WTC11 (cell line): Measurements from ENCODE around the gene THAP3. TPM values are rescaled to one million over a fixed set of nuclear protein-coding genes. Genes with fewer than 3 reads are reported as not detected.

Experiments
- ATAC-seq: fragments of 200-7000 bp; cut with Tn5 transposase; 2 replicates; pipeline ENCODE4 v1.10.0; 2021; ENCODE audit warnings: mild to moderate bottlenecking, moderate library complexity
- CTCF ChIA-PET: fragments of 300-600 bp; sonication (Branson Sonifier 250); formaldehyde crosslinking; loops from one replicate; lab custom pipeline; 2021; ENCODE audit warnings: antibody characterized with exemption; lab: Charles Lee
- POLR2A ChIA-PET: fragments of 350-600 bp; sonication (Branson Sonifier 250); formaldehyde crosslinking; loops from one replicate; lab custom pipeline; 2021; ENCODE audit warnings: antibody characterized with exemption; lab: Charles Lee
- DNase-seq: peaks from one replicate; pipeline ENCODE4 v3.0.0; 2021; ENCODE audit warnings: low spot score
- H3K27ac Mint-ChIP-seq: 2 replicates; pipeline ENCODE4 v1.8.0; 2021; ENCODE audit warnings: mixed read lengths
- H3K27me3 Mint-ChIP-seq: 2 replicates; pipeline ENCODE4 v1.8.0; 2021; ENCODE audit warnings: low read depth, mild to moderate bottlenecking, moderate library complexity, mixed read lengths
- H3K36me3 Mint-ChIP-seq: 2 replicates; pipeline ENCODE4 v1.8.0; 2021; ENCODE audit warnings: mixed read lengths
- H3K4me1 Mint-ChIP-seq: 2 replicates; pipeline ENCODE4 v1.8.0; 2022; ENCODE audit warnings: mixed read lengths
- H3K4me3 Mint-ChIP-seq: 2 replicates; pipeline ENCODE4 v1.8.0; 2021; ENCODE audit warnings: mild to moderate bottlenecking, moderate library complexity, mixed read lengths
- H3K9me3 Mint-ChIP-seq: 2 replicates; pipeline ENCODE4 v1.8.0; 2021; ENCODE audit warnings: mixed read lengths
- ATF1 ChIP-seq: sonication (generic); formaldehyde crosslinking; IDR thresholded peaks from 2 replicates; pipeline ENCODE4 v1.8.1; 2023; ENCODE audit warnings: mild to moderate bottlenecking, moderate library complexity, missing genetic modification reagents
- CREB1 ChIP-seq: sonication (generic); formaldehyde crosslinking; IDR thresholded peaks from 2 replicates; pipeline ENCODE4 v1.8.0; 2023; ENCODE audit warnings: mild to moderate bottlenecking, missing genetic modification reagents
- FOXJ3 ChIP-seq: sonication (generic); formaldehyde crosslinking; IDR thresholded peaks from 2 replicates; pipeline ENCODE4 v1.9.0; 2021; ENCODE audit warnings: missing genetic modification reagents, mild to moderate bottlenecking, borderline replicate concordance
- GTF2I ChIP-seq: fragments of 250-450 bp; sonication (Bioruptor Pico); conservative IDR thresholded peaks from 2 replicates; pipeline ENCODE4 v1.4.0; 2021; ENCODE audit warnings: mild to moderate bottlenecking
- NR3C1 ChIP-seq: sonication (generic); formaldehyde crosslinking; conservative IDR thresholded peaks from 2 replicates; pipeline ENCODE4 v1.8.1; 2023; ENCODE audit warnings: low read depth, mild to moderate bottlenecking, missing genetic modification reagents
- TP53 ChIP-seq: sonication (generic); formaldehyde crosslinking; IDR thresholded peaks from 2 replicates; pipeline ENCODE4 v1.8.1; 2023; ENCODE audit warnings: mild to moderate bottlenecking, missing genetic modification reagents
- ZNF138 ChIP-seq: sonication (generic); formaldehyde crosslinking; conservative IDR thresholded peaks from 2 replicates; pipeline ENCODE4 v1.8.1; 2022; ENCODE audit warnings: mild to moderate bottlenecking, moderate library complexity, missing genetic modification reagents
- ZNF416 ChIP-seq: fragments of 250-450 bp; sonication (Bioruptor Pico); IDR thresholded peaks from 2 replicates; pipeline ENCODE4 v1.9.0; 2021; ENCODE audit warnings: mild to moderate bottlenecking, inconsistent platforms
- ZNF423 ChIP-seq: fragments of 250-450 bp; sonication (Bioruptor Pico); IDR thresholded peaks from 2 replicates; pipeline ENCODE4 v2.1.2; 2022; ENCODE audit warnings: mild to moderate bottlenecking, moderate library complexity
- total RNA-seq: library from RNA; stranded (reverse); gene quantifications from 3 replicates; pipeline ENCODE4 v1.2.3, GENCODE V29; 2021
- TF ChIP-seq, protein P1 (sequence below): fragments of 250-450 bp; sonication (Bioruptor Pico); IDR thresholded peaks from 2 replicates; pipeline ENCODE4 v1.9.0; 2021; ENCODE audit warnings: mild to moderate bottlenecking, borderline replicate concordance
- TF ChIP-seq, protein P2 (sequence below): fragments of 200-600 bp; IDR thresholded peaks from 2 replicates; pipeline ENCODE4 v1.8.0; 2022; ENCODE audit warnings: antibody characterized with exemption
- TF ChIP-seq, protein P3 (sequence below): sonication (generic); formaldehyde crosslinking; IDR thresholded peaks from 2 replicates; pipeline ENCODE4 v1.8.1; 2022; ENCODE audit warnings: low read depth, mild to moderate bottlenecking, moderate library complexity, missing genetic modification reagents, borderline replicate concordance
- TF ChIP-seq, protein P4 (sequence below): sonication (generic); formaldehyde crosslinking; IDR thresholded peaks from 2 replicates; pipeline ENCODE4 v1.8.0; 2022; ENCODE audit warnings: mild to moderate bottlenecking, missing genetic modification reagents
- TF ChIP-seq, protein P5 (sequence below): fragments of 250-450 bp; sonication (Bioruptor Pico); conservative IDR thresholded peaks from 2 replicates; pipeline ENCODE4 v1.9.0; 2021; ENCODE audit warnings: mild to moderate bottlenecking
- TF ChIP-seq, protein P6 (sequence below): sonication (generic); formaldehyde crosslinking; conservative IDR thresholded peaks from 2 replicates; pipeline ENCODE4 v1.8.1; 2023; ENCODE audit warnings: mild to moderate bottlenecking, low read depth, missing genetic modification reagents, moderate library complexity
- TF ChIP-seq, protein P7 (sequence below): fragments of 250-450 bp; sonication (Bioruptor Pico); IDR thresholded peaks from 2 replicates; pipeline ENCODE4 v2.1.2; 2022; ENCODE audit warnings: mild to moderate bottlenecking, moderate library complexity

THAP3 gene
- total RNA-seq, 1 experiment from 2014 or later = 14.8 TPM

DNA sequence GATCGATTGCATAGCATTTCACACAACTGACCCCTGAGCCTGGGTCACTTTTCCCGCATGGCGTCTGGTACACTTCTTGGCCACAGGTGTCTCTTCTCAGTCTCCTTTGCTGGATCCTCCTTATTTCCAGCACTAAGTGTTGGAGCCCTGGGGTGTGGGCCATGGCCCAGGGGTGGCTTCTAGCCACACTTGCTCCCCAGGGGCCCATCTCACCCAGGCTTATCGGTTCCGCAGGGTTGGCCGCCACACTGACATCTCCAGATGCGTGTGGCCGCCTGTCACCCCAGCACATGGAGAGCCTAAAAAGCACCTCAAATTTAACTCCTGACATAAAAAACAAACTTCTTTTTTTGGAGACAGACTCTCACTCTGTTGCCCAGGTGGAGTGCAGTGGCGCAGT is 2.4 kb downstream of the THAP3 start (continued):
- TF ChIP-seq, protein P1, sequence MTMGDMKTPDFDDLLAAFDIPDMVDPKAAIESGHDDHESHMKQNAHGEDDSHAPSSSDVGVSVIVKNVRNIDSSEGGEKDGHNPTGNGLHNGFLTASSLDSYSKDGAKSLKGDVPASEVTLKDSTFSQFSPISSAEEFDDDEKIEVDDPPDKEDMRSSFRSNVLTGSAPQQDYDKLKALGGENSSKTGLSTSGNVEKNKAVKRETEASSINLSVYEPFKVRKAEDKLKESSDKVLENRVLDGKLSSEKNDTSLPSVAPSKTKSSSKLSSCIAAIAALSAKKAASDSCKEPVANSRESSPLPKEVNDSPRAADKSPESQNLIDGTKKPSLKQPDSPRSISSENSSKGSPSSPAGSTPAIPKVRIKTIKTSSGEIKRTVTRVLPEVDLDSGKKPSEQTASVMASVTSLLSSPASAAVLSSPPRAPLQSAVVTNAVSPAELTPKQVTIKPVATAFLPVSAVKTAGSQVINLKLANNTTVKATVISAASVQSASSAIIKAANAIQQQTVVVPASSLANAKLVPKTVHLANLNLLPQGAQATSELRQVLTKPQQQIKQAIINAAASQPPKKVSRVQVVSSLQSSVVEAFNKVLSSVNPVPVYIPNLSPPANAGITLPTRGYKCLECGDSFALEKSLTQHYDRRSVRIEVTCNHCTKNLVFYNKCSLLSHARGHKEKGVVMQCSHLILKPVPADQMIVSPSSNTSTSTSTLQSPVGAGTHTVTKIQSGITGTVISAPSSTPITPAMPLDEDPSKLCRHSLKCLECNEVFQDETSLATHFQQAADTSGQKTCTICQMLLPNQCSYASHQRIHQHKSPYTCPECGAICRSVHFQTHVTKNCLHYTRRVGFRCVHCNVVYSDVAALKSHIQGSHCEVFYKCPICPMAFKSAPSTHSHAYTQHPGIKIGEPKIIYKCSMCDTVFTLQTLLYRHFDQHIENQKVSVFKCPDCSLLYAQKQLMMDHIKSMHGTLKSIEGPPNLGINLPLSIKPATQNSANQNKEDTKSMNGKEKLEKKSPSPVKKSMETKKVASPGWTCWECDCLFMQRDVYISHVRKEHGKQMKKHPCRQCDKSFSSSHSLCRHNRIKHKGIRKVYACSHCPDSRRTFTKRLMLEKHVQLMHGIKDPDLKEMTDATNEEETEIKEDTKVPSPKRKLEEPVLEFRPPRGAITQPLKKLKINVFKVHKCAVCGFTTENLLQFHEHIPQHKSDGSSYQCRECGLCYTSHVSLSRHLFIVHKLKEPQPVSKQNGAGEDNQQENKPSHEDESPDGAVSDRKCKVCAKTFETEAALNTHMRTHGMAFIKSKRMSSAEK (CRISPR knock-in tag) = no peak
- no peak for TF ChIP-seq GTF2I
- no peak for TF ChIP-seq ATF1
- TF ChIP-seq, protein P2, sequence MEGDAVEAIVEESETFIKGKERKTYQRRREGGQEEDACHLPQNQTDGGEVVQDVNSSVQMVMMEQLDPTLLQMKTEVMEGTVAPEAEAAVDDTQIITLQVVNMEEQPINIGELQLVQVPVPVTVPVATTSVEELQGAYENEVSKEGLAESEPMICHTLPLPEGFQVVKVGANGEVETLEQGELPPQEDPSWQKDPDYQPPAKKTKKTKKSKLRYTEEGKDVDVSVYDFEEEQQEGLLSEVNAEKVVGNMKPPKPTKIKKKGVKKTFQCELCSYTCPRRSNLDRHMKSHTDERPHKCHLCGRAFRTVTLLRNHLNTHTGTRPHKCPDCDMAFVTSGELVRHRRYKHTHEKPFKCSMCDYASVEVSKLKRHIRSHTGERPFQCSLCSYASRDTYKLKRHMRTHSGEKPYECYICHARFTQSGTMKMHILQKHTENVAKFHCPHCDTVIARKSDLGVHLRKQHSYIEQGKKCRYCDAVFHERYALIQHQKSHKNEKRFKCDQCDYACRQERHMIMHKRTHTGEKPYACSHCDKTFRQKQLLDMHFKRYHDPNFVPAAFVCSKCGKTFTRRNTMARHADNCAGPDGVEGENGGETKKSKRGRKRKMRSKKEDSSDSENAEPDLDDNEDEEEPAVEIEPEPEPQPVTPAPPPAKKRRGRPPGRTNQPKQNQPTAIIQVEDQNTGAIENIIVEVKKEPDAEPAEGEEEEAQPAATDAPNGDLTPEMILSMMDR = no peak
- TF ChIP-seq, protein P3, sequence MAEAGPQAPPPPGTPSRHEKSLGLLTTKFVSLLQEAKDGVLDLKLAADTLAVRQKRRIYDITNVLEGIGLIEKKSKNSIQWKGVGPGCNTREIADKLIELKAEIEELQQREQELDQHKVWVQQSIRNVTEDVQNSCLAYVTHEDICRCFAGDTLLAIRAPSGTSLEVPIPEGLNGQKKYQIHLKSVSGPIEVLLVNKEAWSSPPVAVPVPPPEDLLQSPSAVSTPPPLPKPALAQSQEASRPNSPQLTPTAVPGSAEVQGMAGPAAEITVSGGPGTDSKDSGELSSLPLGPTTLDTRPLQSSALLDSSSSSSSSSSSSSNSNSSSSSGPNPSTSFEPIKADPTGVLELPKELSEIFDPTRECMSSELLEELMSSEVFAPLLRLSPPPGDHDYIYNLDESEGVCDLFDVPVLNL (CRISPR knock-in tag) = no peak
- no peak for TF ChIP-seq ZNF416 (CRISPR knock-in tag)
- no peak for TF ChIP-seq NR3C1
- TF ChIP-seq ZNF138 = no peak
- TF ChIP-seq FOXJ3 (CRISPR knock-in tag) = no peak
- TF ChIP-seq, protein P4, sequence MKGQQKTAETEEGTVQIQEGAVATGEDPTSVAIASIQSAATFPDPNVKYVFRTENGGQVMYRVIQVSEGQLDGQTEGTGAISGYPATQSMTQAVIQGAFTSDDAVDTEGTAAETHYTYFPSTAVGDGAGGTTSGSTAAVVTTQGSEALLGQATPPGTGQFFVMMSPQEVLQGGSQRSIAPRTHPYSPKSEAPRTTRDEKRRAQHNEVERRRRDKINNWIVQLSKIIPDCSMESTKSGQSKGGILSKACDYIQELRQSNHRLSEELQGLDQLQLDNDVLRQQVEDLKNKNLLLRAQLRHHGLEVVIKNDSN = no peak
- TF ChIP-seq, protein P5, sequence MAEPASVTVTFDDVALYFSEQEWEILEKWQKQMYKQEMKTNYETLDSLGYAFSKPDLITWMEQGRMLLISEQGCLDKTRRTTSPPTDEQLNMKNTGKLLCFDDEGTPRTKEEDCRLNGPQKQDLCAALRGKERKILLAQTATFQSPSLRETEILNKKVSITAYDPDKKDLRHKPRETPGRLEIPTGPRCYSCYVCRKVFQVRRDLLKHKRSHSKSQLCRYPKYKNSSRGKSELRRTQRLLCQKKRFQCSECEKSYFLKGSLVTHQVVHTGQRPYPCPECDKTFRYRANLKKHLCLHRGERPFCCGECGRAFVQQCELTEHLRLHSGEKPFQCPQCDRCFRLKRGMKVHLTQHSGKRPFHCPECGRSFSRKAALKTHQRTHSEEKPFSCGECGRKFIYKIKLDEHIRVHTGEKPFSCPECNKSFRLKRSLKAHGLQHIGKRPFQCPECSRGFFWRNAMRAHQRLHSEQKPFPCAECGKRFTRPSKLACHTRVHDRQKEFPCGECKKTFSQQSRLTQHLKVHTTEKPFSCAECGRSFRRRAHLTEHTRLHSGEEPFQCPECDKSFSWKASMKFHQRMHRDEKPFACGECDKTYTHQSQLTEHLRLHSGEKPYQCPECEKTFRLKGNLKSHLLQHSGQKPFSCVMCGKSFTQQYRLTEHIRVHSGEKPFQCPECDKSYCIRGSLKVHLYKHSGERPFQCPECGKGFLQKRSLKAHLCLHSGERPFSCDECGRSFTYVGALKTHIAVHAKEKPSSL (CRISPR knock-in tag) = no peak
- no peak for TF ChIP-seq ZNF423

DNA sequence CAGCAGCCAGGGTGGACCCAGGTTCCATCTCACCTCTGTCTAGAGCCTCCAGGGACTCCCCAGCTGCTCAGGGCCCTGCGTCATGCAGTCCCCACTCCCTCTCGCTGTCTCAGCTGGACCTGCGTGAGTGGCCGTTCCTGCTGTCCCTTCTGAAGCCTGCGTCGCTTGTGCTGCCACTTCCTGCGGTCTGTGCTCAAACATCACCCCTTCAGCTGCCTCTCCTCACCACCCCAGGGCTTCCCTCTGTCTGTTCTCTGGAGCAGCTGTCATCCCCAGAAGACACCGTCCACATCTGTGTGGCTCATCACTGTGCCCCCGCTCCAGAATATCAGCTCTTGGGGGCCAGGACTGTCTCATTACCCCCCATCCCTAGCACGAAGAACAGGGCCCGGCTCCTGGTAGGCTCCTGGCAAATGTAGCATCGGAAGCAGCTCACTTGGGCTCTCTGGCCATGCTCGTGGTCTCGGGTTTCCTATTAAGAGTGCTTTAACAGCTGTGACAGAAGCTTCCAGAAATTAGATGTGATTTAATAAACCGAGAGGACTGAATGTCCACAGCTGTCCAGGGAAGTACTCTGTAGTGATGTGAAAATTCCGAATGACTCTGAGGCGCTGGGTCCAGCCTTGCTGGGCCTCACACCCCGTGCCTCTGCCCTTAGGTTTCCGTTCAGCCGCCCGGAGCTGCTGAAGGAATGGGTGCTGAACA is 3.3 kb downstream of the THAP3 start:
- peak overlapping the region; percentile 9 for H3K27ac Mint-ChIP-seq
- H3K27me3 Mint-ChIP-seq = no peaks in the 10 kb centered on the region; the same call in 1 of the 2 replicates
- no peak for ATAC-seq
- H3K9me3 Mint-ChIP-seq = no peaks in the 10 kb centered on the region
- TF ChIP-seq FOXJ3 (CRISPR knock-in tag) = no peak
- TF ChIP-seq, all 79 proteins: peak for 0
- peaks cover 28% of the 10 kb centered on the region for H3K36me3 Mint-ChIP-seq
- peaks cover 14% of the 10 kb centered on the region for H3K4me1 Mint-ChIP-seq
- no peak for DNase-seq
- H3K4me3 Mint-ChIP-seq = peak overlapping the region; percentile 41; the same call in 1 of the 2 replicates
- CTCF ChIA-PET = no interaction called here
- POLR2A ChIA-PET = no interaction called here

DNA sequence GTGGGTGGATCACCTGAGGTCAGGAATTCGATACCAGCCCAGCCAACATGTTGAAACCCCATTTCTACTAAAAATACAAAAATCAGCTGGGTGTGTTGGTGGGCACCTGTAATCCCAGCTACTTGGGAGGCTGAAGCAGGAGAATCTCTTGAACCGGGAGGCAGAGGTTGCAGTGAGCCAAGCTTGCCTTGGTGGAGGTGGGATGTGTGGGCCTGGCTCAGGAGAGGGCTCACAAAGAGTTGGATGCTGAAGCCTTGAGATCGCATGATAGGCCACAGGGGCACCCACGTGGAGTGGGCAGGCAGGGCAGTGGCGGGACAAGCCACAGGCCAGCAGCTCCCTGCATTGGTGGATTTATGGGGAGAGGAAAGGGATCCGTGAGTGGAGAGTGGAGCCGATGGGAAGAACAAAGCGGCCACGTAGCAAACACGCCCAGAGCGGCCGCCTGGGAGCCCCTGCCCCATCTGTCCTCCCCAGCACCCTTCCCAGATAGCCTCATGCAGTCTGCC is 4.4 kb downstream of the THAP3 start:
- Mint-ChIP-seq H3K4me1 (peaks cover 12% of the 10 kb centered on the region), H3K27me3 (no peaks in the 10 kb centered on the region; the same call in 1 of the 2 replicates), H3K27ac (no peak overlapping the region), H3K36me3 (peaks cover 34% of the 10 kb centered on the region), H3K4me3 (no peak overlapping the region), H3K9me3 (no peaks in the 10 kb centered on the region)
- ATAC-seq (no peak), DNase-seq (no peak)
- ChIA-PET CTCF (no interaction called here), POLR2A (no interaction called here)
- TF ChIP-seq, protein P6, sequence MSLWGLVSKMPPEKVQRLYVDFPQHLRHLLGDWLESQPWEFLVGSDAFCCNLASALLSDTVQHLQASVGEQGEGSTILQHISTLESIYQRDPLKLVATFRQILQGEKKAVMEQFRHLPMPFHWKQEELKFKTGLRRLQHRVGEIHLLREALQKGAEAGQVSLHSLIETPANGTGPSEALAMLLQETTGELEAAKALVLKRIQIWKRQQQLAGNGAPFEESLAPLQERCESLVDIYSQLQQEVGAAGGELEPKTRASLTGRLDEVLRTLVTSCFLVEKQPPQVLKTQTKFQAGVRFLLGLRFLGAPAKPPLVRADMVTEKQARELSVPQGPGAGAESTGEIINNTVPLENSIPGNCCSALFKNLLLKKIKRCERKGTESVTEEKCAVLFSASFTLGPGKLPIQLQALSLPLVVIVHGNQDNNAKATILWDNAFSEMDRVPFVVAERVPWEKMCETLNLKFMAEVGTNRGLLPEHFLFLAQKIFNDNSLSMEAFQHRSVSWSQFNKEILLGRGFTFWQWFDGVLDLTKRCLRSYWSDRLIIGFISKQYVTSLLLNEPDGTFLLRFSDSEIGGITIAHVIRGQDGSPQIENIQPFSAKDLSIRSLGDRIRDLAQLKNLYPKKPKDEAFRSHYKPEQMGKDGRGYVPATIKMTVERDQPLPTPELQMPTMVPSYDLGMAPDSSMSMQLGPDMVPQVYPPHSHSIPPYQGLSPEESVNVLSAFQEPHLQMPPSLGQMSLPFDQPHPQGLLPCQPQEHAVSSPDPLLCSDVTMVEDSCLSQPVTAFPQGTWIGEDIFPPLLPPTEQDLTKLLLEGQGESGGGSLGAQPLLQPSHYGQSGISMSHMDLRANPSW (CRISPR knock-in tag) = no peak
- TF ChIP-seq, protein P7, sequence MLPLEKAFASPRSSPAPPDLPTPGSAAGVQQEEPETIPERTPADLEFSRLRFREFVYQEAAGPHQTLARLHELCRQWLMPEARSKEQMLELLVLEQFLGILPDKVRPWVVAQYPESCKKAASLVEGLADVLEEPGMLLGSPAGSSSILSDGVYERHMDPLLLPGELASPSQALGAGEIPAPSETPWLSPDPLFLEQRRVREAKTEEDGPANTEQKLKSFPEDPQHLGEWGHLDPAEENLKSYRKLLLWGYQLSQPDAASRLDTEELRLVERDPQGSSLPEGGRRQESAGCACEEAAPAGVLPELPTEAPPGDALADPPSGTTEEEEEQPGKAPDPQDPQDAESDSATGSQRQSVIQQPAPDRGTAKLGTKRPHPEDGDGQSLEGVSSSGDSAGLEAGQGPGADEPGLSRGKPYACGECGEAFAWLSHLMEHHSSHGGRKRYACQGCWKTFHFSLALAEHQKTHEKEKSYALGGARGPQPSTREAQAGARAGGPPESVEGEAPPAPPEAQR (CRISPR knock-in tag) = no peak
- TF ChIP-seq TP53 (CRISPR knock-in tag) (no peak), GTF2I (no peak), CREB1 (CRISPR knock-in tag) (no peak)
